Large intestine (tissue), 1 donor: ENCODE measurements around the gene SMG6. TPM values are rescaled to one million over a fixed set of nuclear protein-coding genes. Genes with fewer than 3 reads are reported as not detected.

Experiments used
- polyA plus RNA-seq: library from polyadenylated mRNA; unstranded; fragments of 120-200 nt; gene quantifications from one replicate; pipeline ENCODE4 v1.2.1, GENCODE V29; 2013

Gene SMG6
- polyA plus RNA-seq, 1 donor, result 18.0 TPM

Other genes starting within 250 kb of the SMG6 start
- gene HIC1, start 248.7 kb downstream of the SMG6 start, polyA plus RNA-seq, result 15.9 TPM
- gene SRR, start 165 bp upstream of the SMG6 start, polyA plus RNA-seq, result 8.4 TPM
- gene TSR1, start 32.7 kb upstream of the SMG6 start, polyA plus RNA-seq, result 24.2 TPM
- gene SGSM2, start 33.7 kb upstream of the SMG6 start, polyA plus RNA-seq, result 50.0 TPM
- gene MNT, start 97.3 kb upstream of the SMG6 start, polyA plus RNA-seq, result 20.3 TPM
- gene METTL16, start 208.1 kb upstream of the SMG6 start, polyA plus RNA-seq, result 26.3 TPM